T-cell (primary cell): ENCODE measurements around the gene RAD51AP1. TPM values are rescaled to one million over a fixed set of nuclear protein-coding genes. Genes with fewer than 3 reads are reported as not detected.

Source experiments
- ATAC-seq, 4 experiments: fragments of 200-7000 bp in 3 of 4; fragments of 150-1000 bp in 1 of 4; cut with Tn5 transposase; replicated peaks in 1 of 4; 1 replicate in 3 of 4; 2 replicates in 1 of 4; pipeline ENCODE4 v1.10.0; 2021; ENCODE audit warnings: moderate library complexity in 3 of 4, mild to moderate bottlenecking in 2 of 4, moderate number of reproducible peaks in 1 of 4
- CTCF ChIA-PET, 2 donors: fragments of 300-600 bp; sonication (Branson Sonifier 250); formaldehyde crosslinking; loops; one replicate each; lab custom pipeline; 2022; ENCODE audit warnings: antibody characterized with exemption in 2 of 2; lab: Charles Lee
- POLR2A ChIA-PET, 2 donors: fragments of 300-600 bp; sonication (Branson Sonifier 250); formaldehyde crosslinking; loops; one replicate each; lab custom pipeline; 2022; ENCODE audit warnings: antibody characterized with exemption in 2 of 2; lab: Charles Lee
- DNase-seq, 35 experiments: peaks; one replicate each; pipeline versions ENCODE4 v3.0.0 to v3.0.0-alpha.2; 2013 to 2023
- H3K27ac ChIP-seq: one replicate; pipeline ENCODE4 v1.5.1; 2013; ENCODE audit warnings: low read length
- H3K27me3 ChIP-seq, 2 experiments: replicated peaks in 1 of 2; 1 replicate in 1 of 2; 2 replicates in 1 of 2; pipeline versions ENCODE4 v1.6.1 to v1.7.0; 2013; ENCODE audit warnings: low read length in 1 of 2, mixed read lengths in 1 of 2; ENCODE audit not compliant: control insufficient read depth in 2 of 2, insufficient read depth in 2 of 2; ENCODE audit errors: extremely low read depth in 1 of 2
- H3K36me3 ChIP-seq, 2 donors: 1 replicate in 1 of 2; 2 replicates in 1 of 2; pipeline versions ENCODE4 v1.6.1 to v1.7.0; 2013; ENCODE audit warnings: low read length in 1 of 2; ENCODE audit not compliant: control insufficient read depth in 2 of 2, insufficient read depth in 1 of 2; ENCODE audit errors: extremely low read depth in 1 of 2
- H3K4me1 ChIP-seq, 2 experiments: 1 replicate in 1 of 2; 2 replicates in 1 of 2; pipeline versions ENCODE4 v1.6.1 to v1.7.0; 2013; ENCODE audit warnings: low read length in 2 of 2, mixed read lengths in 1 of 2; ENCODE audit not compliant: insufficient read depth in 2 of 2, control insufficient read depth in 1 of 2; ENCODE audit errors: extremely low read depth in 1 of 2
- H3K4me3 ChIP-seq, 2 donors: 1 replicate in 1 of 2; 2 replicates in 1 of 2; pipeline versions ENCODE4 v1.5.1 to v1.7.0; 2013; ENCODE audit warnings: mild to moderate bottlenecking in 2 of 2, low read length in 1 of 2, moderate library complexity in 1 of 2; ENCODE audit not compliant: control insufficient read depth in 1 of 2; ENCODE audit errors: extremely low read depth in 1 of 2
- H3K9me3 ChIP-seq: 2 replicates; pipeline ENCODE4 v1.7.0; 2013
- H3K27ac Mint-ChIP-seq, 2 donors: one replicate each; pipeline ENCODE4 v1.8.0; 2020 to 2021; ENCODE audit warnings: mild to moderate bottlenecking in 2 of 2, mixed read lengths in 2 of 2
- H3K27me3 Mint-ChIP-seq, 2 donors: one replicate each; pipeline ENCODE4 v1.8.0; 2021 to 2022; ENCODE audit warnings: mixed read lengths in 2 of 2
- H3K36me3 Mint-ChIP-seq: one replicate; pipeline ENCODE4 v1.8.0; 2021; ENCODE audit warnings: mixed read lengths
- H3K4me1 Mint-ChIP-seq, 3 donors: one replicate each; pipeline ENCODE4 v1.8.0; 2020 to 2022; ENCODE audit warnings: mixed read lengths in 3 of 3, mild to moderate bottlenecking in 1 of 3
- H3K4me3 Mint-ChIP-seq, 3 donors: one replicate each; pipeline ENCODE4 v1.8.0; 2020 to 2022; ENCODE audit warnings: mild to moderate bottlenecking in 3 of 3, mixed read lengths in 3 of 3, moderate library complexity in 3 of 3
- H3K9me3 Mint-ChIP-seq, 3 donors: one replicate each; pipeline ENCODE4 v1.8.0; 2020 to 2022; ENCODE audit warnings: mixed read lengths in 3 of 3
- WGBS: methylation state at CpG from one replicate; pipeline ENCODE4 v1.1.5; 2013; ENCODE audit warnings: missing lambda C conversion rate; ENCODE audit not compliant: insufficient coverage; 5-methylcytosine and 5-hydroxymethylcytosine counted together
- total RNA-seq, 35 experiments: library from RNA in 6 of 35; stranded (reverse) in 6 of 35; fragments of 120-200 nt in 1 of 35; gene quantifications; one replicate each; pipeline versions ENCODE4 v1.2.1 to v1.2.4 and lab custom pipeline; 2013 to 2026

The RAD51AP1 gene
- total RNA-seq, 5 donors from 2014 or later (not counting 1 experiment from before 2014, with no cell fraction given), result 0.60 to 1.7 (median 0.89) TPM

DNA sequence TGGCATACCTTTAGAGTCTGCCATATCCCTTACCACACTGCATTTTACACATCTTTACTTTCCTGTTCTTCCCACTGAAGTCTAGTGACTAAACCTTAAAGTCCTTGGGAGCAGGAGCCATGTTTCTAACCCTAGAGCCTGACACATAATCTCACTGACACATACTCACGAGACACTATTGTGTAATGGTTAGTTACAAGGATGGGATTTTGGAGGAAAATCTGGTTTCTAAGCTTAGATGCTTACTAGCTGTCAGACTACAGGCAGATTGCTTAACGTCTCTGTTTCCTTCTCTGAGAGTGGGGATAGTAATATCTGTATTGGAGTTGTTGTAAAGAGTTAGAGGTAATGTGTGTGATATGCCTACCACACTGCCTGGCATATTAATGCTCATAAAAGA, 17.1 kb downstream of the RAD51AP1 start:
- no peak overlapping the region for H3K4me3 Mint-ChIP-seq
- CTCF ChIA-PET, result no interaction called here
- no peak overlapping the region for H3K27ac Mint-ChIP-seq

DNA sequence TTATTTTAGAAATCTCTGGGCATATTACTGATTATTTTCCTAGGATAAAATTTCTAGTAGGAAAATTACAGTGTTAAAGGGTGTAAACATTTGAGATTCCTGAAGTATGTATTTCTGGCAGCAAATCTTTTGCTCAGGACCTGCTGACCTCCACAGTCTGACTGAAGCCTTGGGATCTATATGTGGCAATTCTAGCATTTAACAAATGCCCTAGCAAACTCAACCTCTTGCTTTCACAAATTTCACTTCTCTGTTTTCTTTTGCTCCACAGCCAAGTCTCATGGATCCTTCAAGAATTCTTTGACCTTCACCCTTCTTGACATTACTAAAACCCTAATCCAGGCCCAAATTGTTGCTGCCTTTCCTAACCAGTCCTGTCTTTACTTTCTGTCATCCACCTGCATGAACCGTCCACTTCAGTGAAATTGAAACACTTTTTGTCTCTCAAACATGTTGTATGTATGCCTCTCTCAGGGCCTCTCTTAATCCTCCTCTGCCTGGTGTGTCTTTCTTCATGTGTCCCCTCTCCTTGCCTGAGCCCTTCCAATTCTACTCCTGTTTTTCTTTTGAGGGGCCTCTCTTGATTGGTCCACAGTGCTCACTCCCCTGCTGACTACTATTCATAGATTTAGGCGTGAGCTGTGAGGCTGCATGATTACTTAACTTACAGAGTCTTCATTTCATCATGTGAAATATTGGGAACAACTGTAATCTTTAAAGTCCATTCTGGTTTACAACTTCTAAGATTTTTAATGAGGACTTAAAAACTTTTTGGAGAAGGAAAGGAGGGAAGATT, 18.2 kb downstream of the RAD51AP1 start:
- no peaks in the 10 kb centered on the region for H3K36me3 Mint-ChIP-seq
- no peaks in the 10 kb centered on the region for H3K4me1 Mint-ChIP-seq
- WGBS, result 100% methylated on average over 1 of the region's 2 CpGs
- H3K9me3 Mint-ChIP-seq, result no peaks in the 10 kb centered on the region
- CTCF ChIA-PET, result no interaction called here
- peaks cover 0 to 2% of the 10 kb centered on the region in 2 donors for H3K27me3 Mint-ChIP-seq
- POLR2A ChIA-PET, result interaction anchor here in 1 of 2 donors (0.5 kb wide), 1 partner anchor 673 kb away, joined by 4 read pairs; no protein-coding TSS in a partner anchor
- no peak overlapping the region for H3K27ac Mint-ChIP-seq
- Histone ChIP-seq H3K27ac (no peak overlapping the region), H3K4me1 (peaks cover 0 to 1% of the 10 kb centered on the region in 2 experiments), H3K36me3 (no peaks in the 10 kb centered on the region), H3K27me3 (no peaks in the 10 kb centered on the region), H3K9me3 (no peaks in the 10 kb centered on the region), H3K4me3 (no peak overlapping the region)
- no peak overlapping the region for H3K4me3 Mint-ChIP-seq
- ATAC-seq (no peak), DNase-seq (no peak)

More for the DNA sequence above, 17.1 kb downstream of the RAD51AP1 start:
- H3K36me3 ChIP-seq, result no peaks in the 10 kb centered on the region
- H3K27me3 Mint-ChIP-seq, result no peaks in the 10 kb centered on the region
- no peak for ATAC-seq
- H3K4me1 Mint-ChIP-seq, result no peaks in the 10 kb centered on the region
- H3K36me3 Mint-ChIP-seq, result no peaks in the 10 kb centered on the region
- H3K27me3 ChIP-seq, result no peaks in the 10 kb centered on the region
- 71% methylated on average over 1 of the region's 2 CpGs for WGBS
- no peak for DNase-seq
- no peak overlapping the region for H3K4me3 ChIP-seq
- POLR2A ChIA-PET, result no interaction called here
- H3K9me3 Mint-ChIP-seq, result no peaks in the 10 kb centered on the region
- H3K27ac ChIP-seq, result no peak overlapping the region
- no peaks in the 10 kb centered on the region for H3K4me1 ChIP-seq
- no peaks in the 10 kb centered on the region for H3K9me3 ChIP-seq

DNA sequence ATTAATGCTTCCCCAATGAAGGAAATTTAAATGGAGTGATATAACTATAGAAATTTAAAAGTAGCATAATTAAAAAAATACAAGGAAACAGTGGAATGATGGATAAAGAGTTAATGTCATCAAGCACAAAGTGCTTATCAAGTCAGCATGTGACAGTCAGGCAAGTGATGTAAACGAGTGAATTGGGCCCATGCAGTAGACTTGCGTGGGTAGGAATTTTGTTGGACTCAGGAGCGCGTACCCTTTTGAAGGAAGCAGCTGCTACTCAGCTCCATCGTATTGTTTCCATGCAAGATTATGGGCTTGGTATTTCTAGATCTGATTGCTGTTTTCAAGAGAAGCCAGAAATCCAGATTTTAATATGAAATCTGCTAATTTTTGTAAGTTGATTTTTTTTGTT, 18.9 kb downstream of the RAD51AP1 start:
- ChIA-PET CTCF (no interaction called here), POLR2A (interaction anchor here in 1 of 2 donors (0.5 kb wide), 1 partner anchor 674 kb away, joined by 4 read pairs; no protein-coding TSS in a partner anchor)
- Mint-ChIP-seq H3K9me3 (no peaks in the 10 kb centered on the region), H3K27me3 (peaks cover 0 to 5% of the 10 kb centered on the region in 2 donors), H3K36me3 (no peaks in the 10 kb centered on the region), H3K4me1 (peaks cover 5% of the 10 kb centered on the region in 3 donors), H3K4me3 (no peak overlapping the region), H3K27ac (no peak overlapping the region)
- Histone ChIP-seq H3K27ac (no peak overlapping the region), H3K27me3 (peaks cover 0 to 5% of the 10 kb centered on the region in 2 experiments), H3K9me3 (no peaks in the 10 kb centered on the region), H3K4me1 (peaks cover 0 to 8% of the 10 kb centered on the region in 2 experiments), H3K36me3 (no peaks in the 10 kb centered on the region), H3K4me3 (no peak overlapping the region)
- WGBS, result 100% methylated on average over 2 of the region's 5 CpGs
- ATAC-seq (no peak), DNase-seq (no peak)

DNA sequence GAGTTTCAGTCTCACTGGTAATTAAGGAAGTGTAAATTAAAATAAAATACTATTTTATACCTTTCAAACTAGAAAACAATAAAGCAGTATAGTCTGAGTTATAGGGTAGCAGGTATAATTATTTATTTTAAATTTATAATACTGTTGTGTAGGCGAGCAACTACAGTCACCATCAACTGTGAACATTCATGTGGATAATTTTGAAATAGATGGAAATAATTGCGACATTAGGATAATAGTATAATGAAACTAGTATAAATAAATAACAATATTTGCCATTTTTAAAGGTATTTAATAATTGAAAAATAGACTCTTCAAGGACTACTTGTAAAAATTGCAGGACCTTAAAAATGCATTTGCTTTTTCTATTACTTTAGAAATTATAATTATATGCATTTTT, 19.5 kb downstream of the RAD51AP1 start:
- H3K4me1 Mint-ChIP-seq, result peaks cover 6 to 8% (median 7%) of the 10 kb centered on the region in 3 donors
- WGBS, result no CpG with 5 or more reads among the region's 2 CpGs
- POLR2A ChIA-PET, result no interaction called here

DNA sequence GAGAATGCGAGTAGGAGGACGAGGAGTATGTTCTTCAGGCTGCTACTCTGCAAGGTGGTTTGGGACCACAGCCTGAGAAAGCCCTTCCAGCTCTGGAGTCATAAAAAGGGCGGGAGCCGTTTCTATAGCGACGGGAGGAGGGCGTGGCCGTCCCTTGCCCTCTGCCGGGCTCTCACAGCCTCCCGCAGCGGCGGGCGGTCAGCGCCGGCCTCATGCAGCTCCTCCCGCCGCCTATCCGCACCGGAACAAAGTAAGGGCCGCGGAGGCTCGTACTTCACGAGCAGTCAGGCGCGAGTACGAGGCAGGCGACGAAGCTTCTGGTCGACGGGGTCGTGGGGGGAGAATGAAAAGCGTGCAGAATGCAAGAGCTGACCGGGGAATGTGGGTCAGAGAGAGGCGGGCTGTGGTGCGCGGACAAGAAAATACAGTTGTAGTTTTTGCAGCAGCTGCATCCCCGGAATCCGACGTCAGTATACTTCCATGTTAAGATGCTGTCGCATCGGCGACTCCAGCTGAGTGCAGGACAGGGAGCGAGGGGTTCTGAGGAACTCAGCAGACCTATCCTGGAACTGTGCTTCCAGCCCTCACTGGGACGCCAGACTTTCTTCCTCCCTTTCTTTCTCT, 23.5 kb downstream of the RAD51AP1 start, which contains the start of gene DYRK4:
TSS of gene DYRK4 (plus strand) at position 175 of the 624 bp plus-strand sequence. CDS start at position 213, 38 bp downstream.
- H3K27me3 ChIP-seq, result peaks cover 0 to 6% of the 10 kb centered on the region in 2 experiments
- Mint-ChIP-seq H3K36me3 (no peaks in the 10 kb centered on the region), H3K27me3 (peaks cover 11 to 21% of the 10 kb centered on the region in 2 donors), H3K27ac (no peak within 1 kb of the TSS), H3K4me1 (peaks cover 12 to 27% (median 20%) of the 10 kb centered on the region in 3 donors), H3K4me3 (peak within 1 kb of the TSS in 2 of 3 donors; percentile 18 to 21), H3K9me3 (no peaks in the 10 kb centered on the region)
- no peak within 1 kb of the TSS for H3K27ac ChIP-seq
- ChIA-PET CTCF (no interaction called here), POLR2A (no interaction called here)
- peaks cover 0 to 8% of the 10 kb centered on the region in 2 experiments for H3K4me1 ChIP-seq
- DNase-seq (peak in 2 of 35 experiments; percentile 4 to 16), ATAC-seq (no peak)
- no peaks in the 10 kb centered on the region for H3K9me3 ChIP-seq
- no peak within 1 kb of the TSS for H3K4me3 ChIP-seq
- H3K36me3 ChIP-seq, result no peaks in the 10 kb centered on the region
- 61% methylated on average over 43 of the region's 44 CpGs for WGBS

More for the DNA sequence above, 19.5 kb downstream of the RAD51AP1 start:
- H3K36me3 ChIP-seq, result no peaks in the 10 kb centered on the region
- Mint-ChIP-seq H3K27me3 (peaks cover 2 to 6% of the 10 kb centered on the region in 2 donors), H3K27ac (no peak overlapping the region), H3K36me3 (no peaks in the 10 kb centered on the region), H3K4me3 (no peak overlapping the region), H3K9me3 (no peaks in the 10 kb centered on the region)
- no peak for DNase-seq
- CTCF ChIA-PET, result no interaction called here
- no peak overlapping the region for H3K4me3 ChIP-seq
- peaks cover 0 to 6% of the 10 kb centered on the region in 2 experiments for H3K27me3 ChIP-seq
- no peak overlapping the region for H3K27ac ChIP-seq
- no peaks in the 10 kb centered on the region for H3K9me3 ChIP-seq
- no peak for ATAC-seq
- peaks cover 0 to 8% of the 10 kb centered on the region in 2 experiments for H3K4me1 ChIP-seq

DNA sequence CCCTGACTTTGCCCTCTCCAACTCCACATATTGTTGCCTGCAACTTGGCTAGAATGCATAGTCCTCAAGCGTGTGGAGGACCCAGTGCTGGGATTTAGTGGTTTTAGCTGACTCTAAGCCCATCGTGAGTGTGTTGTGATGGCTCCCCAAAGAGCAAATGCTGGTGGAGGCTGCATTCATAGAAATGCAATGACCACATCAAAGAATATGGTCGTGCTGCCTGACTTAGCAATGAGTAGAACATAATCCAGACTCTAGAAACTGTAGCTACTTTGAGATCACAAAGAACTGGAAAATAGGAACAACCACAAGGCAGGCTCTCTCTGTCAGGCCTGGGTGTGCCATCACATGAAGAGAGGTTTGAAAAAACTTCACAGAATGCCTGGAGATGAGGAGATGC, 24.6 kb downstream of the RAD51AP1 start:
- Histone ChIP-seq H3K4me3 (no peak overlapping the region), H3K27me3 (peaks cover 0 to 6% of the 10 kb centered on the region in 2 experiments), H3K4me1 (peaks cover 0 to 8% of the 10 kb centered on the region in 2 experiments), H3K9me3 (no peaks in the 10 kb centered on the region), H3K36me3 (no peaks in the 10 kb centered on the region), H3K27ac (no peak overlapping the region)
- H3K4me3 Mint-ChIP-seq, result no peak overlapping the region
- CTCF ChIA-PET, result no interaction called here
- POLR2A ChIA-PET, result no interaction called here
- DNase-seq (no peak), ATAC-seq (no peak)
- WGBS, result 19% methylated on average over 2 of the region's 3 CpGs
- H3K9me3 Mint-ChIP-seq, result no peaks in the 10 kb centered on the region
- H3K36me3 Mint-ChIP-seq, result no peaks in the 10 kb centered on the region
- H3K27ac Mint-ChIP-seq, result no peak overlapping the region
- peaks cover 12 to 29% (median 20%) of the 10 kb centered on the region in 3 donors for H3K4me1 Mint-ChIP-seq
- H3K27me3 Mint-ChIP-seq, result peaks cover 11 to 21% of the 10 kb centered on the region in 2 donors
